Kidney tubule cell (primary cell): Measurements from ENCODE around the gene BRI3.

Experiments used
- DNase-seq: peaks from one replicate; pipeline ENCODE4 v3.0.0-alpha.2; 2018; ENCODE audit warnings: low spot score

BRI3 gene

DNA sequence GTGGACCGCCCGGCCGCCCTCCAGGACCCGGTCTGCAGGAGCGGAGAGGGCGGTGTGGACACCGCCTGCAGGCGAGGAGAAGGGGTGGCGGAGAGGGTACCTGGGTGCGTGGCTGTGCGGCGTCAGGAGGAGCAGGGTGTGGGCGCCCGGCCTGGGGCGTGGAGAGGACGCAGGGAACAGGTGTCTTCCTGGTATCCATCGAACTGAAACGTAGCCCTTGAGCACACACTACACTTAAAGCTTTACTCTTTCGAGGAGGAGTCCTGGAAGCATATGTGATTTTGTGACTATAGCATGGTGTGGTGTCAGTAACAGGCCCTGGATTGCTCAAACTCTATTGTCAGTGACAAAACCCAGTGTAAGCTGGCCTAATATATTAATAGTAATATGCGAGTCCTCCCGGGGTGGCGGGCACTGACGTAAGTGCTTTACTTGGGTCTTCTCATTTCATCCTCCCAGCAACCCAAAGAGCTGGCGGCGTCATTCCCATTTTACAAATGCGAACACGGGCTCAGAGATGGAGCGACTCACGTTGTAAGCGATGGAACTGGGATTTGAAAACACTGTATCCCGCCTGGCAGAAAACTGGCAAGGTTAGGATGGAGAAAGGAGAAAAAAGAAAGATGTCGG lies 28.9 kb upstream of the BRI3 start:
- no peak for DNase-seq

DNA sequence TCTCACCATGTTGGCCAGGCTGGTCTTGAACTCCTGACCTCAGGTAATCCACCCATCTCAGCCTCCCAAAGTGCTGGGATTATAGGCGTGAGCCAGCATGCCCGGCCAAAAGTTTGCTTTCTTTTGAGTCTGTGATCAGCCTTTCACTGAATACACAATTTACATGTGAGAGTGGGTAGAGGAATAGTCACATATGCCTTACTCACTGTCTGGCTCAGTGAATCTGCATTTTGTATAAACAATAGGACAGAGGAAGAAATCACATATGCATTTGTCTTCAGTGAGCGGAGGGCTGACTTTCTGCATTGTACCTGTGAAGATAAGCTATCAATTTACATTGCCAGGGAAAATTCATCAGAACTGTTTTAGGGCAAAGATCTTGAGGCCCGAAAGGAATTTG lies 27.0 kb upstream of the BRI3 start:
- no peak for DNase-seq

DNA sequence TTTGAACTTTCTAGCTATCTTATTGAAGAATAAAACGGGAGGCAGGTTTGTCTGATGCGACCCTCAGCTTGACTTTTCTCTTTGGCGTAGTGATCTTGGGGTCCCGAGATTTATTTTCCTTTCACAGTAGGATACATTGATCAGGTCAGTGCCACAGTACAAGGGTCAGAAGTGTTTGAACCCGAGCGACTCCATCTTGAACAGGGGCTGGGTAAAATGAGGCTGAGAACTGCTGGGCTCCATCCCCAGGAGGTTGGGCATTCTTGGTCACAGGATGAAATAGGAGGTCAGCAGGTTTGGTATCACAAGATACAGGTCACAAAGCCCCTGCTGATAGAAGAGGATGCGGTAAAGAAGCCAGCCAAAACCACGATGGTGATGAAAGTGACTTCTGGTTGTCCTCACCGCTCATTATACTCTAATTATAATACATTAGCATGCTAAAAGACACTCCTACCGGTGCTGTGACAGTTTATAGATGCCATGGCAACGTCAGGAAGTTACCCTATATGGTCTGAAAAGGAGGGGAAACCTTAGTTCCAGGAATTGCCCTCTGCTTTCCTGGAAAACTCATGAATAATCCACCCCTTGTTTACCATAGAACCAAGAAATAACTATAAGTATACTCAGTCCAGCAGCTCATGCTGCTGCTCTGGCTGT lies 26.4 kb upstream of the BRI3 start:
- no peak for DNase-seq

DNA sequence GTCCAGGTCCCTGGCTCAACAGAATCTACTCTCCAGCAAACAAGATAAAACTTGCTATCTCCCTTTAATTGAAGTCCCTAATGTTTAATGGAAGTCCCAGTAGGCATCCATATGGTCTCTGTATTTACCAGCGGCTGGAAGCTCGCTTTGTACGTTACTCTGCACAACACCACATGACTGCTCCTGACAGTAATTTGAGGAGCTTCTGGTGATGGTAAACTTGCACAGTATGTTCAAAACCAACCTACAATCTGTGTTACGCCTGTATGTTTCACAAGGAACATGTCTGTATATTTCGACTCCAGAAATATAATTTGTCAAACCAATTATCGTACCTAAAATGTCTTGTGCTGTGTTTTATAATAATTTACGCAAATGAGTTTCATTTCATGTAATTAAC lies 25.1 kb upstream of the BRI3 start:
- no peak for DNase-seq

DNA sequence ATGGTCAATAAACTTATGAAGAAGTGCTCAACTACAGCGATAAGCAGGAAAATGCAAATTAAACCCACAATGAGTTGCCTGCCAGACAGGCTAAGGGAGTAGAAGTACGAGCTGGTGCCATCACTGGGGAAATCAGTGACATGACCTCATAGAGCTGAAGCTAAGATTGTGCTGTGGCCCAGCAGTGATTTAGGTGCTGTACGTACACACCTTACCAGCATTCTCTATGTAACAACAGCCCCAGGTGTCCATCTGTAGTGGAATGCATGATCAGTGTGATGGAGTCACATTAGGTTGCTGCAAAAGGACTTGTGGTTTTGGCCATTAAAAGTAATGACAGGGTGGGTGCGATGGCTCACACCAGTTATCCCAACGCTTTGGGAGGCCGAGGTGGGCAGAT lies 23.8 kb upstream of the BRI3 start:
- DNase-seq: no peak

DNA sequence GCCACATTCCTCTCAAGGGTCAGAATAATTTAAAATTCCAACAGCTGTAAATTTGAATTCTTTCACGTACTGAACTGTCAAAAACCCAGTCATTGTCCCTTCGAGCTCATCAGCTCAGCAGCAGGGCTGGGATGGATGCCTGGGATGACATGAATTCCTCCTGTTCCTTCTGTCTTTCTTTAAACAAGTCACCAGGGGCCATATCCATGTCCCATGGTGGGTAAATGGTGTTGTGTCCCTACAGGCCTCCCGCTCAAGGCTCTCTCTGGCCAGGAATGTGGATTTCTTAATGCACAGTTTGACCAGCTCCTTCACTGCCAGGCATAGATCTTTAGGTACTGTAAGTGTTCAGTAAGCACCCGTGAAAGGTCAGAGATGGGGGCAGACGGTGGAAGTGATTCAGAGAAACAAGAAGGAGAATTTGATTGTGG lies 15.6 kb upstream of the BRI3 start:
- DNase-seq: peak; percentile 87

DNA sequence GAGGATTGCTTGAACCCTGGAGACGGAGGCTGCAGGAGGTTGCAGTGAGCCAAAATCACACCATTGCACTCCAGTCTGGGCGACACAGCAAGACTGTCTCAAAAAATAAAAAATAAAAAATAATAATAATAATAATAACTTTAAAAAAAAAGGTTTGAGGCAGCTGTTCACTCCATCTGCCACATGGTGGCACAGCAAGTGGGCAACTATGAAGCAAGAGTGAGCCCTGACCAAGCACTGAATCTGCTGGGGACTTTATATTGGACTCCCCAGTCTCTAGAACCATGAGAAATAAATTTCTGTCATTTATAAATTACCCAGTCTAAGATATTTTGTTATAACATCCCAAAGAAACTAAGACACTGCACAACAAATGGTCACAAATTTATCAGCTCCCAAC lies 14.6 kb upstream of the BRI3 start:
- DNase-seq: no peak

DNA sequence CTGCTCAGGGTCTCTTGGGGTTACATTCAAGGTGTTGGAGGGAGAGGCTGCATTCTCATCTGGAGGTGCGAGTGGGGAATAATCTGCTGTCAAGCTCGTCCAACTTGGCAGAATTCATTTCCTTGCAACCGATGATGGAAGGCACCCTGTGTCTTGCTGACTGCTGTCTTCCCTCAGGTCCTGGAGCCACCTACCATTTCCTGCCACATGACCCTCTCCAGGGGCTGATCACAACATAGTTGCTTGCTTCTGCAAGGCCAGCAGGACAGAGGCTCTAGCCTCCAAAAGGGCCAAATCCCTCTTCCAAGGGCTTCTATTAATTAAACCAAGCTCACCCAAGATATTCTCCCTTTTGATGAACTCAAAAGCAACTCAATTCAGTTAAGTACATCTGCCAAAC lies 14.2 kb upstream of the BRI3 start:
- no peak for DNase-seq

DNA sequence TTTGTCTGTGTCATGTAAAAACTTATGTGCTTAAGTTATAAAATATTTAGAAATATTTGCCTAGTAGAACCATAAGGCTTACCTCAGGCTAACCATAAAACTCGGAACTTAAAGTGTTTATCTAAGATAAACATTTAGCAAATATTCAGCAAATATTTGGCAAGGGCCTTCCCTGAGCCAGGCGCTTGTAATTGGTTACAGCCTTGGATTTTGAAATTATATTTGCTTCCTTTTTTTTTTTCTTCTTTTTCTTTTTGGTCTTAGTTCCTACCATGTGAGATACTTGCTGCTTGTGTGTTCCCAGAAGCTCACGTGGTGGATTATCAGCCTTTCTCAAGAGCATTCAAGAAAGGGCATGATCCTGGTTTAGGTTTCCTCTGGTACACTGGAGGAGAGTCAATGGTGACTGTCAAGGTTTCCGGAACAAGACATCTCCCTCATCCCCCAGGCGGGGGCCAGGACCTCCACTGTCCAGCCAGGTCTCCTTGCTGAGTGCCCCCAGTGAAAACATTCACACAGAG lies 5.2 kb upstream of the BRI3 start:
- no peak for DNase-seq

DNA sequence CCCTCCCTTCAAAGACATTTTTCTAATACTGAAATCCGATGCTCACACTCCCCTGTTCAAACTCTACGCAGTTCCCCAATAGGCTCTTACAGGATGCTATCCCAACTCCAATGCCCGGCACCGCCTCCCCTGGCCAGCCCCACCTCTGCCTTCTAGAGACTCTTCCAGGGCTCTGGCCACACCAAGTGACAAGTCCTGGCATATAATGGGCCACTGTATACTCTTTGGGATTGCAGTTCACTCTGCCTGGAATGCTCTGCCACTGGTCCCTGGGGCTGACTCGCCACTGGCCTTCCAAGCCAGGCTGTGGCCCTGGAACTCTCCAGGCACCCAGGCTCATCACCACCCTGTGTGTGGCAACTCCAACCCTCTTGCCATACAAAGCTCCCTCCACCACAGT lies 3.1 kb upstream of the BRI3 start:
- no peak for DNase-seq

DNA sequence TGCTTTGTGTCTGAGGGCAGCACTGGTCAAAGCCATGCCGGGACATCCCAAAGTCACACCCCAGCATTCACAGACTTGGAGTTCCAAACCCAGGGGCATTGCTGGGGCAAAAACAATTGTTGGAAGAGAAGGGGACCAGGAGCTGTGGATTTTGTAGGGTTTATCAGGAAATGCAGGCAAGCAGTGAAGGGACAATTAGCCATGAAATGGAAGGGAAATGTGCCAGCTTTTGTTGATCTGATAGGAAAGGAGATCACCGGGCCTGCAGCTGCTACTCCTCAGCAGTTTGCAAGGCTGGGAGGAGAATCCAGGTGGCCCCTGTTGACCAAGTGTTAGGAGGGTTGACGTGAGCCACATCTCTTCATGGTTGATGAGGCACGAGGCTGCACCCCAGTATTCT lies 2.5 kb upstream of the BRI3 start:
- DNase-seq: no peak

DNA sequence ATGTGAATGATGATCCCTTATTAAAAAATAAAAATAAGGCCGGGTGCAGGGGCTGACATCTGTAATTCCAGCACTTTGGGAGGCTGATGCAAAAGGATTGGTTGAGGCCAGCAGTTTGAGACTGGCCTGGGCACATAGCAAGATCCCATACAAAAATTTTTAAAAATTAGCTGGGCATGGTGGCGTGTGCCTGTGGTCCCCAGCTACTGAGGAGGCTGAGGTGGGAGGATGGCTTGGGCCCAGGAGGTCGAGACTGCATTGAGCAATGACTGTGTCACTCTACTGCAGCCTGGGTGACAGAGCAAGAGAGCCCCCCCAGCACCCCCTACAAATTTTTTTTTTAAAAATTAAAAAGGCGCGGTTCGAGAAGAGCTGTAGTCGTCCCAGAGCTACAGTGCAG lies 1.2 kb upstream of the BRI3 start:
- no peak for DNase-seq

DNA sequence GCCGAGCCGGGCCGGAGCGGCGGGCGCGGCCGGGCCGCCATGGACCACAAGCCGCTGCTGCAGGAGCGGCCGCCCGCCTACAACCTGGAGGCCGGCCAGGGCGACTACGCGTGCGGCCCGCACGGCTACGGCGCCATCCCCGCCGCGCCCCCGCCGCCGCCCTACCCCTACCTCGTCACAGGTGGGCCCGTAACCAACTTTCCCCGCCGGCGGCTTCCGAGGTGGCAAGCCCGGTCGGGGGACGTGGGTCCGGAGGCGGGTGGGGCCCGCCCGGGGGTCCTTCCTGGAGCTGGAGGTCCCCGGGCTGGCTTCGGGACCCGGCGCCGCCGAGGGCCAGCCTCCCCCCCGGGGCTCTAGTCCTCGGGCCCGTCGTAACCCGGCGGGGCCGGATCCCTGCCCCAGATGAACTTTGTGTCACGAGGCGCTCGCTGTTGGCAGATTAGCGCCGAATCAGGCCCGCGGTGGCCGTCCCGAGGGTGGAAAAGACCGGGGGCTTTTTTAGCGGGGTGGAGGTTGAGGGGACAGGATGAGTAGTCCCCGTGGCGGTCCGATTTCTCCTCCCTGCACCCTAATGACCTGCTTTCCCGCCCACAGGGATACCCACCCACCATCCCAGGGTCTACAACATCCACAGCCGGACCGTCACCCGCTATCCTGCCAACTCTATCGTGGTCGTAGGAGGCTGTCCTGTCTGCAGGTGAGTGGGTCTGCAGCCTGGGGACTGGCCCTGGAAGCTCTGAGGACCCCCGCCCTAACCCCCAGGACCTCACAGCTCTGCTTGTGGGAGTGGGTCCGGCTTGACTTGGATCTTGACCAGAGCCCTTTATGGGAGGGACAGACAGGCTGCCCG lies 496 bp downstream of the BRI3 start:
- DNase-seq: no peak

DNA sequence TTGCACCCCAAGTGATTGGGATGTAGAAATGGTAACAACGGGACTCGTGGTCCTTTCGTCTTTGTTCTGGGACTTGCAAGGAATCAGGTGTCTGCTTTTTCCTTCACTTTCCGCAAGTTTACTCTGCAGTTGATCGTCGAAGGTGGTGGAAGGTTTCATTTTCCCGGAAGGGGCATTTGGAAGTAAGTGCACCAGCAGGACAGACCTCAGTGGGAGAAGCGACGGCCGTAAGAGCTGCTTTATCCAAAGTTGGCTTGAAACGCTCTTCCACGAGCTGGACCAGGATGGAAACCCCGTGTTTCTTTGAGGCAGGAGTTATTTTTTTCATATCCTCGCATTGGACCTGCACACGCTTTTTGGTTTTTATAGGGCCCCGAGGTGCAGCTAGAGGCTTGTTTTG lies 1.2 kb downstream of the BRI3 start:
- DNase-seq: peak; percentile 39

DNA sequence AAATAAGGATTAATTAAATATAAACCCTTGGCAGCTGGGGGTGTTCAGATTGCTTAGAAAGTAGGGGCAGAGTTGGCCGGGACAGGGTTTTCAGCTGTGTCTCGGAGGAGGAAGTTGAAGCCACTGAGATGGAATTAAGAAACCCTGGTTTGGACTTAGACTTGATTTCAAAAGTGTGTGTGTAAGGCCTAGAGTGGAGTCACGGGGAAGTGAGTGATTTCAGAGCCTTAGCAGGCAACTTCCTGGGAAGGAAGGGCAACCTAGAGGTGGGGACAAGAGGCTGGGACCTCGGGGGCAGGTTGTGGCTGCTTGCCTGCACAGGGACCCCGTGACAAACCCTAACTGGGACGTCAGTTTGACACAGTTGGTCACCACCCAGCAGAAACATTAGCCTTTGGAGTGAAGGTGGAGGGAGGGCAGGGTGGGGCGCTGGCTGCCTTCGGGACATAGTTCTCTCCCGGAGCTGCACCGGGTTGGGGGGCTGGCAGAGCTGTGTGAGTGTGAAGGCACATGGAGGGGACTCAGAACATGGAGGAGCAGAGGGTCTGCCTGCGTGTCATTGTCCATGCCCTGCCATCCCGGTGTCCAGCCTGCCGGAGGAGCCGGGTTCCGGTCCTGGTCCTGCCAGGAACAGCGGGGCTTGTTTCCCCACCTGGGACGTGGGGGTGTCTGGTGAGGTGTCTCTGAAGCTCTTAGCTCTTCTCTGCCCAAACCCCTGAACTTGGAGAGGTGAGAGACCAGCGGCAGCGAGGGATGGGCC lies 1.8 kb downstream of the BRI3 start:
- DNase-seq: peak; percentile 80

DNA sequence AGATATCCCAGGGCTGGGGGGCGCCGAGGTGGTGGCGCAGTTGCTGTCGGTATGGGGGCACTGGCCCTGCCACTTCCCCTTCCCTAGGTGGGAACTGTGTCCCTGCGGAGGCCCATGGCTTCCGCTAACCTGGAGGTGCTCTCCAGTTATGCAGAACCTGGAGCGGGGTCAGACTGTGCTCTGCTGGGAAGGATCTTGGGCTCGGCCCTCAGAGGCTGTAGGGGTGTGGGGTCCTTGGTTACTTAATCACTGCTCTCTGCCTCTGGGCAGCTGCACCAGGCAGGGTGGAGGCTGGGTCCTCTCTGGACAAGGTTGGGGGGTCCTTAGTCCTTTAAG lies 2.4 kb downstream of the BRI3 start:
- no peak for DNase-seq

DNA sequence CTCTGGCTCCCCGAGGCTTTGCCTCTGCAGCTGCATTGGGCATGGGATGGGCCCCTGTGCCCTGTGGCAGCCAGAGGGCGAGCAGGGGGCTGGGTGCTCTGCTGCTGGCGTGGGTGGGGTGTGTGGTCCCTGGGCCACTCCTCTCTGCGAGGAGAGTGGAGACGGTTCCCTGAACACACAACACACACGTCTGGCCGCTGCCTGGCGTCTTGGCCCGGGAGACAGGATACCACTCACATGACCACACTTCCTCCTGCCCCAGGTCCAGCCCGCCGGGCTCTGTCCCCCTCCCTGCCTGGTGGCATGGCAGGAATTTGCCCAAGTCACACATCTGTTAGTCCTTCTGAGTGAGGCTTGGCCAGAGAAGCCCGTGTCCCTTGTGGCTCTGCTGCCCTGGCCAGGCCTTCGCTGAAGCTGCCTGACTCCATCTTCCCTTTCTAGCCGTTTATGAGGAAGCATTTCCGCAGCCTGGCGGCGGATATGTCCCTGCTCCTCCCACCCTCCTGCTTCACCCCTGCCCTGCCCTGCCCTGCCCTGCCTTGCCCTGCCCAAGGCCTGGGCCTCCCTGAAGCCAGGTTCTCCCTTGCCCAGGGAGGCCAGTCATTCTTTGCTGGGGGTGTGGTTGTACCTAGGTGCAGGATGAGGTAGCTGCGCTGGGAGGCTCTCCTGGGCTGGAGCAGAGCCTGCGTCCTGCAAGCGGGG lies 3.0 kb downstream of the BRI3 start:
- peak; percentile 96 for DNase-seq

DNA sequence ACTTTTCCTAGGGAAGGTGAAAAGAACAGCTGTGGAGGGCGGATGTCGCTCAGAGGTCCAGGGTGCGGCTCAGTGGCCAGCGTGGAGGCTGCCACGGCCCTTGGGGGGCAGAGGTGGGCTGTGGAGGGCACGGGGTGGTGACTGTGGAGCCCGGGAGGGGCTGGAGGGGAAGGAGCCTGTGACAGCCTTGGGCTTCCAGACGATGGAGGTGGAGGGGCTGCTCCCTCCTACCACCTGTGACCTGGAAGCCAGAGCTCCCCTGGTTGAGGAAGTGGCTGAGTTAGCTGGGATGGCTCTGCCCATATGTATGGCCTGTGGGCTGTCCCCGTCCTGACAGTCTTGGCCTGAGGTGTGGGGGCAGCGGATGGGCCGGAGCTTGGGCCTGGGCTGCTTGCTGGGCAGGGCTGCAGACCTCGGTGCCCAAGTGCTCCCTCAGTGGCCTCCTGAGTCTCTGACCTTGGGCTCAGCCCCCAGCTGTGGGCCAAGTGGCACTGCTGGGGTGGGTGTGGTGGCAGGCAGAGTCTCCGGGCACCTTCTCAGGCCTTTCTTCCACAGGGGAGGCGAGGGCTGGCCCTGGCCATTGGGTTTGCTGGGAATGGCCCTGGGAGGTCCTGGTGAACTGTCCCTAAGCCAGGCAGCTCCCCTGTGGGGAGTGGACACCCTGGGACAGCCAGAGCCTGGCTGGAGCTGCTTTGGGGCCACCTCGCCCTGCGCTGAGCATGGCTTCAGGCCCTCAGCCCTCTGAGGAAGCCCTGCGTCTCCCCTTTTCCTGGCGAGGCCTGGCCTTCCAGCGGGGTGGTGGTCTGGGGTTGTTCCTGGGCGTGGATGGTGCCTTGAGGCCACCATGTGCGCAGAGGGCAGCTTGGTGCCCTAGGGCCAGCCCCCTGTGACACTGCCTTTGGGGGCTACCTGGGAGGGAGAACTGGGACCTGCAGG lies 3.9 kb downstream of the BRI3 start:
- no peak for DNase-seq

DNA sequence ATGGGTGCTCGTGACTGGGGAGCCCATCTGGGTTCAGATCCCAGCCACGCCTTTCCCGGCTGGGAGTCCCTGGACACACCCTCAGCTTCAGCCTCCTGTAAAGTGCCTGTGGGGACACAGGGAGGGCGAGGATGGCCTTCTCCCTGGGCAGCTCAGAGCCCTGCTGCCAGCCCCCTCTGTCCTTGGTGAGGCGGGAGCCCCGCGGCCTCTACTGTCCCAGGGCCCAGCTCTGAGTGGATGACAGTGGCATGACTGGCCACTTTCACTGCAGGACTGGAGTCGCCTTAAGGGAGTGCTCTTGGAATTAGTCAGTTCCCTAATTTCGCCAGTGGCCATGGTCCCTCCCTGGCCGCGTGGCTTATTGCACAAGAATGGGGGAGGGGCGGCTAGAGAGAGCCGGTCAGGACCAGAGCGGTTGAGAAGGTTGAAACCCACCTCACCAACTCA lies 4.6 kb downstream of the BRI3 start:
- peak; percentile 89 for DNase-seq

DNA sequence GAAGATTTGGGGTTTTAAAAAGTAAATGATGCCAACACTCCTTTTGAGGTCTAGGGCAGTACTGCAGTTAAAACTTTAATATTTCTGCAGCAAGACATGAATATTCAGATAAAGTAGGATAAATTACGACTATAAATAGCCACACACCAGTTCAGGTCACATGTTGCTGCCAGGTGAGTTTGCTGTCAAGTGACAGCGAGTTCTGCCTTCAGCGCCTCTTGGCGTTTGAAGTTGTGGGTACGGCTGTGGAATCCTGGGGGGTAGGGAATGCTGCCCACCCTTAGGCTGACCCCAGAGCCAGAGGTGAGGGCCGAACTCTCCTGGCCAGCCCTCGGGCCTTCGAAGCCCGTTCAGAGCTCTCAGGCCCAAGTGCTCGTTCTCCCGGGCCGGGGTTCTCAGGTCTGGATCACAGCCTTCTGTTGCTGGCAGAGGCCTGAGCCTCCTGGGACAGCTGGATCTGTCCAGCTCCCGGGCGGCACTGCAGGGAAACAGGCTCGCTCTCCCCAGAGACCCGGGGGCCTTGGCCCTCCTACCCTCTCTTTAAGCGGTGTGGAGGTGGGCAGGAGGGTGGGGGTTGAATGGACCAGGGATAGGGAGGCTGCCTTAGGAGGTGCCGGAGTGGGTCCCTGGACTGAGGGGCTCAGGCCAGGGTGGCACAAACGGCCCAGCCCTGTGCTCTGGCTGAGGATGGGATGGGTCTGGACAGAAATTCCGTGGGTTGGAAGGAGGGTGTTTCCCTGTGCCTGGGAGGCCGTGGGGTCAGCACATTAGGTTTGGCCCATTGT lies 5.4 kb downstream of the BRI3 start:
- no peak for DNase-seq
